Fibroblast of skin of left quadriceps (primary cell): ENCODE results near the gene FLT3LG.
A peak's percentile ranks its signal among the peaks of the same experiment; 100 is the strongest.

ENCODE experiments used
- DNase-seq, 2 experiments: peaks; one replicate each; pipeline ENCODE4 v3.0.0-alpha.2; 2013; ENCODE audit warnings: low read depth in 2 of 2

The FLT3LG gene

DNA sequence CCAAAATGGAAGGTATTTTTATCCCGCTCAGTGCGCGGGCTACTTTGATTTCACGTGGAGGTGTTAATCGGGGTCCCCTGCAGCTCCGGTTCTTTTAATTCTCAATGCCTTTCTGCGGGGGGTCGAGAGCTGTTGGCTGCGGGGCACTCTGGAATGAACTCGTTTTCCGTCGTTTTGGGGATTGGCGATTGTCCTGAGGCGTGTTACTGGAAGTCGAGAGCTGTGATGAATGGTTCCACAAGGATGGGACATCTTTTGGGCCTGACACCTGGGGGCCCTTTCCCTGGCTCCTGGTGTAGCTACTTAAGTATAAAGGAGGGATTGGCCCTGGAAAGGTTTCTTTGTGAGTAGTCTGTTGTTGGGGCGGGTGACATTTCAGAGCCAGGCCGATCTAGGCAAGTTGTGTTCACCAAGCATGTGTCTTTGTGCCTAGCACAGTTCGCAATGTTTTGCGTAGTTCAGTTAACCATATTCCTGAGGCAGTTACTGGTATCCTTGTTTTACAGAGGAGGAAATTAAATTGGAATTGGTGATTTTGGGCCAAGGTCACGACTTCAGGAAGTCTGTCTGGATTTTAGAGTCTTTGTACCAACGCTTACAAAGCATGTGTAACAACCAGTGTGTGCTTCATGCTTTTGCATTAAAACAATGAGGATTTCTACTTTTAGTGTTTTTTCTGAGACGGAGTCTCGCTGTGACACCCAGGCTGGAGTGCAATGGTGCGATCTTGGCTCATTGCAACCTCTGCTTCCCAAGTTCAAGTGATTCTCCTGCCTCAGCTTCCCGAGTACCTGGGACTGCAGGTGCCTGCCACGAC is 14.2 kb downstream of the FLT3LG start:
- no peak for DNase-seq

DNA sequence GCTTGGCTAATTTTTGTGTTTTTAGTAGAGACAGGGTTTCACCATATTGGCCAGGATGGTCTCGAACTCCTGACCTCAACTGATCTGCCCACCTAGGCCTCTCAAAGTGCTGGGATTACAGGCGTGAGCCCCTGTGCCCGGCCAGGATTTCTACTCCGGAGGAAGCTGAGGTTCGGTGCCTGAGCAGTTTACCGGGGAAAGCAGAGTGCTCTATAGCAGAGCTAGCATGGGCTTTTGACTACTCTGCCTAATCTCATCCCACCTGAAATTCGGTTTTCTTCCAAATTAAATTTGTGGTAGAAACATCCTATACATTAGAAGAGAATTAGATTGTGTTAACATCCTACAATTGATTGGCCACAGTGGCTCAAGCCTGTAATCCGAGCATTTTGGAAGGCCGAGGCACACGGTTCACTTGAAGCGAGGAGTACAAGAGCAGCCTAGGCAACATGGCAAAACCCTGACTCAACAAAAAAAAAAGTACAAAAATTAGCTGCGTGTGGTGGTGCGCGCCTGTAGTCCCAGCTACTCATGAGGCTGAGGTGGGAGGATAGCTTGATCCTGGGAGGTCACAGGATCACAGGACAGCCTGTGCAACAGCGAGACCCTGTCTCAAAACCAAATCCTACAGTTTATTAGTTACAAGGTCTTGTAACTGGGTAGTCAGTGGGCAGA is 15.0 kb downstream of the FLT3LG start:
- DNase-seq: no peak

DNA sequence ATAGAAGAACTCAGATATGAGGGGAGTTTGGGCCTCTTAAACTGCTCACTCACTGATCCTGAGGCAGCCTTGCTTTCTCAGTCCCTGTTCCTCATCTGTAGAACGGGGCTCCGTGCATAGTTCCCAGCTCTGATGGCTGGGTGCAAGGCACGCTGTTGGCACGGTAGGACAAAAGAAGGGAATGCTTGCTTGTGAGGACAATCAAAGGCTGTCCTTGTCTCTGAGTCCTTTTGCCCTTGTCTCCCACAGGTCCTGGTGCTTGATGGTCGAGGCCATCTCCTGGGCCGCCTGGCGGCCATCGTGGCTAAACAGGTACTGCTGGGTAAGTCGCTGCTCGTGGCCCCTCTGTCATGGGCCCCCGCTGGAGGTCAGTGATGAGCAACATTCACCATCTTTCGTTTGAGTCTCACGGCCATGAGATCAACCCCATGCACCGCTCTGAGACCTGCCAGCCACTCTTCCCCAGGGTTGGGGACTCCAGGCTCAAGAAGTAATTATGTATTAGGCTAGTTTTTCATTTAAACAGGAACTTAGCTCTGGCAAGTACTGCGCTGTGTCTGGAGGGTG is 15.7 kb downstream of the FLT3LG start:
- DNase-seq: no peak

DNA sequence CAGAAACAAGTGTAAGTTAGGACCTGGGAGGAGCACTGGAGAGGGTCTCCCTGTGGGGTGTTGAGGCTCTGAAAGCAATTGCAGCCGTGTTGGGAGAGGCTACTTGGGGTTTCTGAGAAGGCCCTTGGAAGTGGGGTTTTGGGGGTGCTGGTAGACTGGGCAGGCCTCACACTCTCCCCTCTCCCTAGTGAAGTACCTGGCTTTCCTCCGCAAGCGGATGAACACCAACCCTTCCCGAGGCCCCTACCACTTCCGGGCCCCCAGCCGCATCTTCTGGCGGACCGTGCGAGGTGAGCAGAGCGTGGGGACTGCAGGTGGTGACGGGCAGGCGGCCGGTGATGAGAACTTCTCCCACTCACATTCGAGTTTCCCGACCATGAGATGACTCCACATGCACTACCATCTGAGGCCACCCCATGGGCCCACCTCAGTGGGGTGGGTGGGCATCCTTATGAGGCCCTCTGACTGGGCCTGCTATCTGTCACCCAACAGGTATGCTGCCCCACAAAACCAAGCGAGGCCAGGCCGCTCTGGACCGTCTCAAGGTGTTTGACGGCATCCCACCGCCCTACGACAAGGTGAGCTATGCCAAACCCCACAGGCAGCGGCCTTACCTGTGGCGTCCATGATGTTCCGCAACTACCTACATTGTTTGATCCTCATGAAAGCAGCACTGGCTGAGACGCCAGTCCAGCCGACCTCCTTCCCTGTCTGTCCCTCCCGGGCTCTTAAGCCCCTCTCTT is 16.4 kb downstream of the FLT3LG start:
- no peak for DNase-seq

DNA sequence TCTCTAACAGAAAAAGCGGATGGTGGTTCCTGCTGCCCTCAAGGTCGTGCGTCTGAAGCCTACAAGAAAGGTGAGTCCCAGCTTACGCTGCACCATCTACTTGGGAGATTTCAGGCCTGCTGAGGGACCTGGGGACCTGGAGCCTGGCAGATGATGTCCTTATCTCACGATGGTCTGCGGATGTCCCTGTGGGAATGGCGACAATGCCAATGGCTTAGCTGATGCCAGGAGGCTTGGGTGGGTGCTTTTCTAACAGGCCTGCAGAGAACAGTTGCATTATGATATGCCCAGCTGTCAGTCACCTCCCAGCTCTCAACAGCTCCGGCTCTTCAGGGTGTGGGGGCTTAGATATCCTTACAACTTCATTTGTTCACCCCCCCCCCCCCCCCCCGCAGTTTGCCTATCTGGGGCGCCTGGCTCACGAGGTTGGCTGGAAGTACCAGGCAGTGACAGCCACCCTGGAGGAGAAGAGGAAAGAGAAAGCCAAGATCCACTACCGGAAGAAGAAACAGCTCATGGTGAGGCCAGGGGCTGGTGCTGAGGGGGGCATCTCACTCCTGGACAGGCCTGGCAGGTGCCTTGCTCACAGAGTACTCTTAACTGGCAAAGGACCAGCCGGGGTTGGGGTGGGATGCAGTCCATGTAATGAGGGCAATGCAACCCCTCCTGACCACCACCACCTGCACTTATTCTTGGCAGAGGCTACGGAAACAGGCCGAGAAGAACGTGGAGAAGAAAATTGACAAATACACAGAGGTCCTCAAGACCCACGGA is 17.2 kb downstream of the FLT3LG start:
- DNase-seq: no peak

DNA sequence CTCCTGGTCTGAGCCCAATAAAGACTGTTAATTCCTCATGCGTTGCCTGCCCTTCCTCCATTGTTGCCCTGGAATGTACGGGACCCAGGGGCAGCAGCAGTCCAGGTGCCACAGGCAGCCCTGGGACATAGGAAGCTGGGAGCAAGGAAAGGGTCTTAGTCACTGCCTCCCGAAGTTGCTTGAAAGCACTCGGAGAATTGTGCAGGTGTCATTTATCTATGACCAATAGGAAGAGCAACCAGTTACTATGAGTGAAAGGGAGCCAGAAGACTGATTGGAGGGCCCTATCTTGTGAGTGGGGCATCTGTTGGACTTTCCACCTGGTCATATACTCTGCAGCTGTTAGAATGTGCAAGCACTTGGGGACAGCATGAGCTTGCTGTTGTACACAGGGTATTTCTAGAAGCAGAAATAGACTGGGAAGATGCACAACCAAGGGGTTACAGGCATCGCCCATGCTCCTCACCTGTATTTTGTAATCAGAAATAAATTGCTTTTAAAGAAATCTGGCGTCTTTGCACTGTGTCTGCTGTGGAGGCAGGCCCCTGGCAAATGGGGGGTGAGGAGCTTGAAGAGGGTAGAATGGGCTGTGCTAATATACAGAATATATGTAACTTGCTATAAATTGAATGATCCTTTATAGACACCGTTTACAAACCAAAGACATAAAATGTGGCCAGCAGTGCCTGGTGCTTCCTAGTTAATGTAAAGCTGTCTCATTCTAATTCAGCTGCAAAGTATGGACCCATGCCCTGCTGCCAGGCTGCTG is 18.0 kb downstream of the FLT3LG start:
- no peak for DNase-seq

DNA sequence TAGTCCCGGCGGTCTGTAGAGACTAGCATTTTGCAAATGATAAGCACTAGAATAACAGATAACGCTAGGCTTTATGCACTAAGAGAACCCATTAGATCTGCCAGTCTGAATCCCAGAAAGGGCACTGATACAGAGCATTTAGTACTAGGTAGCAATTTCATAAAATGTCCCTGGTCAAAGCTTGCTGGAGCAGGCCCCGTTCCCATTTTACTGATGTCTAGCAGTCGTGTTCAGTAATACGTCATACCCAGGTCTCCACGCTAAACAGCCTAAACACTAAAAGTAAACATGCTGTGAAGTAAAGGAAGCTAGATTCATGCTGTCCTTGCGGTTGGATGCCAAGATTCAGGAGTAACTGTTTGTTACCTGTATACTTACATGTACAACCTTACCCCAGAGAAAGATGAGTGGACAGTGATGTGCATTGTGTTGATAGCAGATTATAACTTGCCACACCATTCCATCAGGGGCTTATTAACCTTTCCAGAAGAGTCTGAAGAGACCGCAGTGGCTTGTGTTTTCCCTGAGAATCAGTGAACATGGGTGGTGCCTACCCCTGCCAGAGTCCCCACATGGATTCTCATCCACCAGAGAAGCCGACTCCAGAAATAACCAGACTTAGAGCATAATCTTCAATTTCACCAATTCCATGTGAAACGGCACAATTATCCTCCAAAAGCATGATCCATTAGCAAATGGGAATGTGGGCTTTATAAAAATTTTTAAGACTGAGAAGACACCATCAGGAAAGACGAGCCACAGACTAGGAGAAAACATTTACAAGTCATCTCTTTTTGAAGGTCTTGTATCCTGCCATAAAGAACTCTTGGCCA is 18.8 kb downstream of the FLT3LG start:
- DNase-seq: no peak

DNA sequence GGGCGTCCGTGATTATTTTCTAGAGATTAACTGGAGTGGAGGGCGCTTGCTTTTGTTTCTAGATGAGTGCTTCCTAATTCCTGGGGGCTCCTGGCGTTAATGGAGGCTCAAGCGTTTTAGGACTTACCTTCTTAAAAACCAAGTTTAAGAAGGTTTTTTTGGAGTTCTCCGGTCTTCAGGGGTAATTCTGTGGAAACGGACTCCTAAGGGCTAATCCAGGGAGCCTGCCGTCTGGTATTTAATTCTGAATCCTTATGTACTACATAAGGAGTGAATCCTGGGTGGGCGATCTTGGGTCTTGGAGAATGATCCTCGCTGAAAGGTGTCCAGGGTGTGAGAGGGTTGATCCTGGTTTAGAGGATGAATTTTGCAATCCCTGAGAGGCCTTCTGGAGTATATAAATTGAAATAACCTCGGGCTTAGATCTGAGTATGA is 22.6 kb downstream of the FLT3LG start:
- no peak for DNase-seq

DNA sequence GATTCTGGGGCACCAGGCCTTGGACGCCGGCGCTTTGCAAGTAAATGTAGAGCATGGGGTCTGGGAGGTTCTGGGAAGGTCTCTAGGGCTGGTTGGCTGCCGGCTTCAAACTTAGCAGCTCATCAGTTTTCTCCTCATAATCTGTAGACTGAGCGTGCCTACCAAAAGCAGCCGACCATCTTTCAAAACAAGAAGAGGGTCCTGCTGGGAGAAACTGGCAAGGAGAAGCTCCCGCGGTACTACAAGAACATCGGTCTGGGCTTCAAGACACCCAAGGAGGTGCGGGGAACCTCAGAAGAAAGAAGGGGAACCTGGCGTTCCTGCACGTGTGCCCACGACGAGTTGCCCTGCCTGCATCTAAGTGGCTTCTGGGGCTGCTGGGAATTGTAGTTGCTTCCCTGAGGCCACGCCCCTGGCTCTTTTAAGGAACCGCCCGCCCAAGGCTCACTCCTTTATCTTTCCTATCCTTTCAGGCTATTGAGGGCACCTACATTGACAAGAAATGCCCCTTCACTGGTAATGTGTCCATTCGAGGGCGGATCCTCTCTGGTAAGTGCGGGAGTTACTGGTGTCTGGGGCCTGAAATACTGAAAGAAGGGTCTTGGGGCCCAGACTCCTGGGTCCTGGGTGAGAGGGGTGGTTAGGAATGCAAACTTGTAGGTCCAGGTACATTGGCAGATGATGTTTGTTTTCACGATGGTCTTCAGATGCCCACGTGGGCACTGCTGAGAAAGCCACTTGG is 23.2 kb downstream of the FLT3LG start:
- no peak for DNase-seq

DNA sequence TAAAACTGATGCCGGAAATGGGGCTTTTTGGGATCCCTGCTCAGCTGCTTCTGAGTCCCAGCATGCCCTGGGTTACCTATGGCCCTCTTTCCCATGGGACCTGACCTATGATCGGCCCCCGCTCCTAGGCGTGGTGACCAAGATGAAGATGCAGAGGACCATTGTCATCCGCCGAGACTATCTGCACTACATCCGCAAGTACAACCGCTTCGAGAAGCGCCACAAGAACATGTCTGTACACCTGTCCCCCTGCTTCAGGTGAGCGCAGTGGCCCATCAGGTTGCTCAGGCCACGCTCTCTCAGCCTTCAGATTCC is 23.7 kb downstream of the FLT3LG start:
- DNase-seq: no peak

DNA sequence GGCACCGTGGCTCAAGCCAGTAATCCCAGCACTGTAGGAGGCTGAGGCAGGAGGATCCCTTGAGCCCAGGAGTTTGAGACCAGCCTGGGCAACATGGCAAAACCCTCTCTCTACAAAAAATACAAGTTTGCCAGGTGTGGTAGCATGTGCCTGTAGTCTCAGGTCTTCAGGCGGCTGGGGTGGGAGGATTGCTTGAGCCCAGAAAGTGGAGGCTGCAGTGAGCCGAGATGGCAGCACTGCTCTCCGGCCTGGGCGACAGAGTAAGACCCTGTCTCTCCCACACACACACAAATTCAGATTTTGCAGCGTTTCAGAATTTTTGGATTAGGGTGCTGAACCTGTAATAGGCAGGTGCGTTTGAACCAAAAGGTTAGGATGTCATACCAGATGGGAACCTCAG is 24.5 kb downstream of the FLT3LG start:
- DNase-seq: no peak

DNA sequence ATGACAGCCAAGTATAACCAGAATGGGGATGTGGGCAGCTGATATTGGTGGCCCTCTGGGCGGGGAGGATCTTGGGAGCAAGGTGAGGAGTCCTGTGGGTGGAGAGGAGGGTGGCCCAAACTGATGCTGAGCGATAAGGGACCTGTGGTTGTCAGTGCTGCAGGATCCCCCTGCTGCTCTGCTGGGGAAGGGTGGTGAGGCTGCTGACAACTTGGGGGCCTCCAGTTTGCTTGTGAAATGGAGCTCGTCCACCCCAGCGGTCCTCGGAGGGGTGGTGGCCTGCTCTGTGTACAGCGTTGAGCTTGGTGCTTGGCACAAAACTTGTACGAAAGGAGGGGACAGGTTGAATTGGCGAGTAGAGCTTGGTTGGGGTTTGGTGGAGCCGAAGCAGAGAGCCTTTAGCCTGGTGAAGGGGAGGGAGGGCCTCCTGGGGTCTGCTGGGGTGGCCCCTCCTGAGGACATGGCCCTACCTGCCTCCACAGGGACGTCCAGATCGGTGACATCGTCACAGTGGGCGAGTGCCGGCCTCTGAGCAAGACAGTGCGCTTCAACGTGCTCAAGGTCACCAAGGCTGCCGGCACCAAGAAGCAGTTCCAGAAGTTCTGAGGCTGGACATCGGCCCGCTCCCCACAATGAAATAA is 25.1 kb downstream of the FLT3LG start:
- DNase-seq: no peak

DNA sequence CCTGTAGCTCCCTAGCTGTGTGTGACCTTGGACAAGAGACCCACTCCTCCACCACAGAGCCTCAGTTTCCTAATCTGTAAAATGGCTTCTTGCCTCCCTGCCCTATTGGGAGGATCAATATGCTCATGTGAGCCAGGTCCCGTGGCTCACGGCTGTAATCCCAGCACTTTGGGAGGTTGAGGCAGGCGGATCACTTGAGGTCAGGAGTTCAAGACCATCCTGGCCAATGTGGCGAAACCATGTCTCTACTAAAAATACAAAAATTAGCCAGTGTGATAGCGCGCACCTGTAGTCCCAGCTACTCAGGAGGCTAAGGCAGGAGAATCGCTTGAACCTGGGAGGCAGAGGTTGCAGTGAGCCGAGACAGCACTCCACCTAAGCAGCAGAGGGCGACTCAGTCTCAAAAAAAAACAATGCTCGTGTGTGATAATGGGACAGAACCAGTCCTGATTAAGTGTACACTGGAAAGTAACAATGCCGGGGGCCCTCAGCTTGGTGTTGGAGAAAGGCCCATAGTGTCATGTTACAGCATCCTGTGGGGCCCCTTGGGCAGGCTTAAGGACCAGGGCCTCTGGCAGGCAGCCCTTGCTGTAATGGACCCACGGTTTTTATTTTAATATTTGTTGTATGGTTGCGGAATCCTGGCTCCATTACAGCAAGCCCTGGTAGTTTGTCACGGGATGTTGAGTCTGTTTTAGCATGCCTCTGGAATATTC is 29.0 kb downstream of the FLT3LG start:
- DNase-seq: peak; percentile 68 to 71

DNA sequence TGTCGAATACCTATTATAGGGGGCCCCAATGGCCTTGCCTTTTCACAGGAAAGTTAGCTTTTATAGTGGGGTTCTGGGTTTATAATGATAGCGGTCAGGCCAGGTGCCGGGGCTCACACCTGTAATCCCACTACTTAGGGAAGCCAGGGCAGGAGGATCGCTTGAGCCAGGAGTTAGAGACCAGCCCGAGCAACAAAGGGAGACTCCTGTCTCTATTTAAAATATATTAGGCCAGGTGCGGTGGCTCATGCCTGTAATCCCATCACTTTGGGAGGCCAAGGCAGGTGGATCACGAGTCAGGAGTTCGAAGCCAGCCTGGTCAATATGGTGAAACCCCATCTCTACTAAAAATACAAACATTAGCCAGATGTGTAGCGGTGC is 29.6 kb downstream of the FLT3LG start:
- no peak for DNase-seq

DNA sequence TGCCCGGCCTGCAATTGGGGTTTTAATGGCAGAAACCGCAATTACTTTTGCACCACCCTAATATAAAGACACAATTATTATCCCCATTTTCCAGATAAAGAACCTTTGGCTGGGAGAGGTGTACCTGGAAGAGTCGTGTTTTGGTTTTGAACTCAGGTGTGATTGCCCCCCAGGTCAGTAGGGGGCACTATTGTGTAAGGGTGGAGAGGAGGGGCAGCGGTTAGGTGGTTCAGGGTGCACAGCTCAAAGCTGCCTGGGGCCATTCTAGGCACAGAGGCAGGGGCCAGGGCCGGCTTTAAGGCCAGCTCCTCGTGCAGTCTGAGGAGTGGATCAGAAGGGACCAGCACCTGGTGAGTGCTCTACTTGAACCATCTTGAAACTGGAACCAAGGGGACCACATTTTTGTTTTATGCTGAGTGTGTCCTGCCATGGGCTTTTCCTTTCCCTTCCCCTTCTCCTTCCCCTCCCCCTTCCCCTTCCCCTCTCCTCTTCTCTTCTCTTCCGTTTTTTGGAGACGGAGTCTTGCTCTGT is 32.6 kb downstream of the FLT3LG start:
- no peak for DNase-seq

DNA sequence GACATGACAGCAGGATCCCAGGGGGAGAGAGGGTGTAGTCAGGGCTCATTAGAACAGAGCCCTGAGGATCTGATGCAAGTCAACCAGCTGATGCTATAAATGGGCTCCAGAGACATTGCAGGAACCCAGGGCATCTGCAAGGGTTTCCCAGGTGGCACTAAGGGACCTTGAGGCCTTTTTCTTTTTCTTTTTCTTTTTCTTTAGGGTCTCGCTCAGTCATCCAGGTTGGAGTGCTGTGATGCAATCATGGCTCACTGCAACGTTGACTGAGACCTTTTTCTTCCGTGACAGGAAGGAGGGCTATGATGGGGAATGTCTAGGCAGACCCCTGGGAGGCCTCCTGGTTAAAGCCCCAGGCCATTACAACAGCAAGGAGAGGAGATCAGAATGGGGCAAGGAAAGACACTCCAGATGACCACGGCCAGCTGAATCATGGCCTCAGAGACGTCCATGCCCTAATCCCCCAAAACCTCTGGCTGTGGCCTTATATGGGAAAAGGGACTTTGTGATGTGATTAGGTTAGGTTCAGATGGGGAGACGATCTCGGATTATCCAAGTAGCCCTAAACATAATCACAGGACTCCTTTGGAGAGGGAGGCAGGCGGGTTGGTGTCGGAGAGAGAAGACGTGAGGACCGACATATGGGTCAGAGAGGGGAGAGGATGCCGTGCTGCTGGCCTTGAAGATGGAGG is 33.9 kb downstream of the FLT3LG start:
- DNase-seq: no peak

DNA sequence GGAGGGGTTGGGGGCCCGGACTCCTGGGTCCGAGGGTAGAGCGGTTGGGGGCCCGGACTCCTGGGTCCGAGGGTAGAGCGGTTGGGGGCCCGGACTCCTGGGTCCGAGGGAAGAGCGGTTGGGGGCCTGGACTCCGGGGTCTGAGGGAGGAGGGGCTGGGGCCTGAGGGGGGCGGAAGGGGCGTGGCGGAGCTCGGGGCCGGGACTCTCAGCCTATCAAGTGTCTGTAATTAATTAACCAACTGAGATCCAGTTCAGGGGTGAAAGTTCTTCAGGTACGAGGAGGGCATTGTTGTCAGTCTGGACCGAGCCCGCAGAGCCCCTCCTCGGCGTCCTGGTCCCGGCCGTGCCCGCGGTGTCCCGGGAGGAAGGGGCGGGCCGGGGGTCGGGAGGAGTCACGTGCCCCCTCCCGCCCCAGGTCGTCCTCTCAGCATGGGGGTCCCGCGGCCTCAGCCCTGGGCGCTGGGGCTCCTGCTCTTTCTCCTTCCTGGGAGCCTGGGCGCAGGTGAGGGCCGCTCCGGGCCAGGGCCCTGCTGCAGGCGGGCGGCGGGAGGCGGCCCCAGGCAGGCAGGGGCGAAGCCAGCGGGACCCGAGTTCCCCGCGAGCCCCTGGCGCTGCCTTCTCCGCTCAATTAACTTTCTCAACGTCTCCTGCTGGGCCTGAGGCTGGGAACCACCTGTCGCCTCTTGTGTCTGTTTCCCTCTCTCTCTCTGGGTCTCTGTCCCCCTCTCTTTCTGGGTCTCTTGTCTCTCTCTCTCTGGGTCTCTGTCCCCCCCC is 39.1 kb downstream of the FLT3LG start:
- DNase-seq: no peak
